ENCODE data around the gene POLR1C.

GRCh38 chr6:43521836-43522235 is 4.9 kb downstream of the POLR1C start:
- TF ChIP-seq CTCF (IDR thresholded peaks at IDR 0.05) (no peak), POLR2AphosphoS5 (IDR thresholded peaks at IDR 0.05) (no peak), POLR2A (IDR thresholded peaks at IDR 0.05) (no peak)

Data from transverse colon (tissue), 4 donors.